Right forelimb (tissue), 1 donor: ENCODE measurements around the gene PANX1.

Experiments used
- DNase-seq: peaks from one replicate; pipeline ENCODE4 v3.0.0-alpha.2; 2018

PANX1 gene

GRCh38 chr11:94130298-94131046 lies 1.8 kb downstream of the PANX1 start:
- no peak for DNase-seq

- no peak for DNase-seq
Observed at GRCh38 chr11:94131047-94131717, 2.5 kb downstream of the PANX1 start.

GRCh38 chr11:94131718-94132115 lies 3.1 kb downstream of the PANX1 start:
- no peak for DNase-seq

- no peak for DNase-seq
Observed at GRCh38 chr11:94132152-94132558, 3.5 kb downstream of the PANX1 start.

GRCh38 chr11:94132823-94133408 lies 4.3 kb downstream of the PANX1 start:
- no peak for DNase-seq

- DNase-seq = no peak
Observed at GRCh38 chr11:94133752-94134151, 5.1 kb downstream of the PANX1 start.

- no peak for DNase-seq
Observed at GRCh38 chr11:94134651-94135512, 6.2 kb downstream of the PANX1 start.

GRCh38 chr11:94139416-94139815 lies 10.8 kb downstream of the PANX1 start:
- DNase-seq = no peak

GRCh38 chr11:94140154-94140655 lies 11.6 kb downstream of the PANX1 start:
- DNase-seq = no peak

- DNase-seq = no peak
Observed at GRCh38 chr11:94141511-94142307, 13.1 kb downstream of the PANX1 start.

- DNase-seq = no peak
Observed at GRCh38 chr11:94142308-94143281, 14.0 kb downstream of the PANX1 start.

- no peak for DNase-seq
Observed at GRCh38 chr11:94144216-94144615, 15.6 kb downstream of the PANX1 start.

GRCh38 chr11:94144664-94145063 lies 16.0 kb downstream of the PANX1 start:
- no peak for DNase-seq

- no peak for DNase-seq
Observed at GRCh38 chr11:94145431-94145830, 16.8 kb downstream of the PANX1 start.

GRCh38 chr11:94145916-94146315 lies 17.3 kb downstream of the PANX1 start:
- no peak for DNase-seq

GRCh38 chr11:94147433-94147845 lies 18.8 kb downstream of the PANX1 start:
- DNase-seq = no peak

- no peak for DNase-seq
Observed at GRCh38 chr11:94148189-94148588, 19.5 kb downstream of the PANX1 start.

GRCh38 chr11:94149431-94150017 lies 20.9 kb downstream of the PANX1 start:
- no peak for DNase-seq

GRCh38 chr11:94150056-94150455 lies 21.4 kb downstream of the PANX1 start:
- DNase-seq = no peak
